HCT116 (cell line): ENCODE data around the gene CFDP1.

Experiments
- CTCF ChIP-seq, 3 experiments: fragments of 200-600 bp in 1 of 3; sonication (generic) in 1 of 3; IDR thresholded peaks in 2 of 3; conservative IDR thresholded peaks in 1 of 3; 2 replicates each; pipeline ENCODE4 v1.5.1; 2012 to 2017; ENCODE audit warnings: low read depth in 2 of 3, low read length in 2 of 3, antibody characterized with exemption in 1 of 3, borderline replicate concordance in 1 of 3, control low read depth in 1 of 3, mild to moderate bottlenecking in 1 of 3, mixed read lengths in 1 of 3, mixed run types in 1 of 3, moderate library complexity in 1 of 3; ENCODE audit not compliant: insufficient read depth in 1 of 3
- ELF1 ChIP-seq: IDR thresholded peaks from 2 replicates; pipeline ENCODE4 v1.6.1; 2012; ENCODE audit warnings: low read depth, borderline replicate concordance
- EZH2 ChIP-seq: fragments of 200-600 bp; sonication (generic); IDR thresholded peaks from 2 replicates; pipeline ENCODE4 v1.6.1; 2017; ENCODE audit warnings: antibody characterized with exemption, mixed run types
- EZH2phosphoT487 ChIP-seq: fragments of 200-600 bp; IDR thresholded peaks from 2 replicates; pipeline ENCODE4 v1.6.1; 2018; ENCODE audit warnings: antibody characterized with exemption, borderline replicate concordance
- MAX ChIP-seq: IDR thresholded peaks from 2 replicates; pipeline ENCODE4 v1.6.1; 2012
- POLR2A ChIP-seq: IDR thresholded peaks from 2 replicates; pipeline ENCODE4 v1.7.0; 2011; ENCODE audit warnings: borderline replicate concordance; ENCODE audit not compliant: insufficient read depth, insufficient read length; ENCODE audit errors: extremely low read depth
- REST ChIP-seq: IDR thresholded peaks from 2 replicates; pipeline ENCODE4 v1.6.1; 2012; ENCODE audit warnings: low read depth
- SIN3A ChIP-seq: IDR thresholded peaks from 2 replicates; pipeline ENCODE4 v1.6.1; 2012; ENCODE audit warnings: low read depth
- ZBTB33 ChIP-seq: IDR thresholded peaks from 2 replicates; pipeline ENCODE4 v1.6.1; 2011; ENCODE audit warnings: mild to moderate bottlenecking, low read length, moderate library complexity; ENCODE audit not compliant: insufficient replicate concordance; ENCODE audit errors: extremely low read depth

GRCh38 chr16:75264457-75264998 is 168.8 kb downstream of the CFDP1 start:
- TF ChIP-seq POLR2A (no peak), SIN3A (no peak), CTCF (IDR thresholded peaks at IDR 0.05 in 2 of 3, conservative IDR thresholded peaks at IDR 0.05 in 1 of 3; ENCODE audit: borderline replicate concordance in 1 of 3, insufficient read depth in 1 of 3, low read depth in 2 of 3, low read length in 2 of 3) (no peak), EZH2 (no peak), REST (no peak), EZH2phosphoT487 (no peak), MAX (no peak), ELF1 (no peak), ZBTB33 (no peak)
